NCI-H146 treated with DMSO at 0.1 percent for 48 hours (cell line): ENCODE measurements around the gene SPDYC.

Experiments used
- DNase-seq: peaks from one replicate; lab custom pipeline; 2025; ENCODE audit not compliant: unreplicated experiment; lab: John Stamatoyannopoulos, UW

Gene SPDYC

DNA sequence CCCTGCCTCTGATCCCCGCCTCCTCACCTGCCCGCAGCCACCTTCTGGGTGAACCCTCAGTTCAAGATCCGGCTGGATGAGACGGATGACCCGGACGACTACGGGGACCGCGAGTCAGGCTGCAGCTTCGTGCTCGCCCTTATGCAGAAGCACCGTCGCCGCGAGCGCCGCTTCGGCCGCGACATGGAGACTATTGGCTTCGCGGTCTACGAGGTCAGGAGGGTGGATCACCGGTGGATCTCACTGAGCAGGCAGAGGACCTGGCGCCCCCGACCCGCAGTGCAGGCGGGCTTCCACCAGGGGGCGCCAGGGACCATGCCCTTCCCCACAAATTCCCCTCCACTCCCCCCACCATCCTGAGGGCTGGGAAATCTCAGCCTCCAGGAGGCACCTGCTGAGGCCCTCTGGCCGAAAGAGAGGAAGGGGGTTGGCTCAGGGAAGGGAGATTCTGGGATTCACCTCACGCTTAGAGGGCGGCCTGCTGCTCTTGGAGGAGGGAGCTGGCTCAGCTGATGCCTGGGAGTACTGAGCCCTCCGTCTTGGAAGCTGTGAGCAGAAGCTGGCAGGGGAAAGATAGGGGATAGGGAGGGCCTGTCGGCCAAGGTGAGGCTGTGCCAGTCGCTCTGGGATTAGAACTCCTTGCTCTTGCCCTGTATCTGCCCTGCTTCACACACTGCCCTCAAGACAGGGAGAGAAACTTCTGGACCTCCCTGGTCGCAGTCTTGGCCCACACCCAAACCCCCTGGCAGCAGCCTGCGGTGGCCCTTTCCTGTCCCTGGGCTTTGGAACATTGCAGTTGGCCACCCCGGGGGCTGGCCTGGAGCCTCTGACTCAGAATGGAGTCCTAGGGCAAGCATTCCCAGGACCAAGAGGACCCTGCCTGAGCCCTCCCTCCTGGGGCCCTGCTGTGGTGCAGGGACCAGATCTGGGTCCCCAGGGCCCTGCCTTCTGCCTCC lies 34.9 kb downstream of the SPDYC start:
- DNase-seq, result no peak

DNA sequence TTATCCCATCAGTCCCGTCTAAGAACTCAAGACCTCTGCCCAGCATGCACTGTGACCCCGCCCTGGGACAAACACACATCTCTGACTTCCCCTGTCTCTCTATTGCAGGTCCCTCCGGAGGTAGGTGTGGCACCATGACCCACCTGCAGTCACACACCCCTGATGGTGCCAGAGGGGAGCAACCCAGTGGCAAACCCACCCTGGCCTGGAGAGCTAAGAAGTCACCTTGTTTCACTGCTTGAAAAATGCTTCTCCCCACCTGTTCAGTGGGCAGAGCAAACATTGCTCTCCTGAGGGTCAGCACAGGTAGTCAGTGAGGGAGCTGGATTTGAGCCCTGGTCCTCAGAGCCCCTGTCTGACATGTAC lies 35.6 kb downstream of the SPDYC start:
- no peak for DNase-seq

DNA sequence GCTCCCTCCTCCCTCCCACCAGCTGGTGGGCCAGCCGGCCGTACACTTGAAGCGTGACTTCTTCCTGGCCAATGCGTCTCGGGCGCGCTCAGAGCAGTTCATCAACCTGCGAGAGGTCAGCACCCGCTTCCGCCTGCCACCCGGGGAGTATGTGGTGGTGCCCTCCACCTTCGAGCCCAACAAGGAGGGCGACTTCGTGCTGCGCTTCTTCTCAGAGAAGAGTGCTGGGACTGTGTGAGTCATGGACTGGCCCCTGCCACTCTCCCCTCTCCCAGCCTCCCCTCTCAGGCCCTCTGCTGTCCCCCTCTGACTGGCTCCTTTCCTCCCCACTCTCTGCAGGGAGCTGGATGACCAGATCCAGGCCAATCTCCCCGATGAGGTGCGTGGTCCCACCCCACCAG lies 36.4 kb downstream of the SPDYC start:
- no peak for DNase-seq

DNA sequence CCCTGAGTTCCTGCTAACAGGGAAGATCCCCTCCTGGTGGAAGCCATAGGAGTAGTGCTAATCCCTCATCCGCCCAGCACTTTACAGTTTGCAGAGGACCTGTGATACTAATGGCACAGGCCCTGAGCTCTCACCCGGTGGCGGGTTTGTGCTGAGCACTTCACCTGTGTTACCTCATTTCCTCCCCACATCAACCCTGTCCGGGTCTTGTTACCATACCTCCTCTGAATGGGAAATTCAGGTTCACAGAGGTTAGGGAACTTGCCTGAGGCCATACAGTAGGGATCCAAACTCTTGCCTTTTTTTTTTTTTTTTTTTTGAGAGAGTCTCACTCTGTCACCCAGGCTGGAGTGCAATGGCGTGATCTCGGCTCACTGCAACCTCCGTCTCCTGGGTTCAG lies 36.9 kb downstream of the SPDYC start:
- DNase-seq, result no peak

DNA sequence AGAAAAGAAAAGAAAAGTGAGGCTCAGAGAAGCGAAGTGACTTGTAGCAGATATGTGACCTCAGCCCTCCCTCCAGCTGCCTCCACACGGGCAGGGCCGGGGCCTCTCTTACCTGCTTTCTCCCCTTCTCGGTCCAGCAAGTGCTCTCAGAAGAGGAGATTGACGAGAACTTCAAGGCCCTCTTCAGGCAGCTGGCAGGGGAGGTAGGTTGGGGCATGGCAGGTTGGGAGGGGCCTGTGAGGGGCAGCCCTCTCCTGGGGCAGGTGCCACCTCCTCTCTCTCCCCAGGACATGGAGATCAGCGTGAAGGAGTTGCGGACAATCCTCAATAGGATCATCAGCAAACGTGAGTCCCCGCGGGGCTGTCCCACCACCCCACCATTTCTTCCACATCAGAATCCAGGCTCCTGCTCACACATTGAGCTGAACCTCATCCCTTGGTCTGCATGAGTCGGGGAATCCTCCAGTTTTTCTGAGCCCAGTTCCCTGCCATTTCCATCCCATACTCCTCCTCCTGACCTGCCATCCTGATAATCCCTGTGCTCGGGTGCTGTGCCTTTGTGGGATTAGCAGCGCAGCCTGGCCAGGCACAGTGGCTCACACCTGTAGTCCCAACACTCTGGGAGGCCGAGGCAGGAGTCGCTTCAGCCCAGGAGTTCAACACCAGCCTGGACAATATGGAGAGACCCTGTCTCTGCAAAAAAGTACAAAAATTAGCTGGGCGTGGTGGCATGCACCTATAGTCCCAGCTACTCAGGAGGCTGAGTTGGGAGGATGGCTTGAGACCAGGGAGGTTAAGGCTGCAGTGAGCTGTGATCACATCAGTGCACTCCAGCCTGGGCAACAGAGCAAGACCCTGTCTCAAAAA lies 38.1 kb downstream of the SPDYC start:
- no peak for DNase-seq

DNA sequence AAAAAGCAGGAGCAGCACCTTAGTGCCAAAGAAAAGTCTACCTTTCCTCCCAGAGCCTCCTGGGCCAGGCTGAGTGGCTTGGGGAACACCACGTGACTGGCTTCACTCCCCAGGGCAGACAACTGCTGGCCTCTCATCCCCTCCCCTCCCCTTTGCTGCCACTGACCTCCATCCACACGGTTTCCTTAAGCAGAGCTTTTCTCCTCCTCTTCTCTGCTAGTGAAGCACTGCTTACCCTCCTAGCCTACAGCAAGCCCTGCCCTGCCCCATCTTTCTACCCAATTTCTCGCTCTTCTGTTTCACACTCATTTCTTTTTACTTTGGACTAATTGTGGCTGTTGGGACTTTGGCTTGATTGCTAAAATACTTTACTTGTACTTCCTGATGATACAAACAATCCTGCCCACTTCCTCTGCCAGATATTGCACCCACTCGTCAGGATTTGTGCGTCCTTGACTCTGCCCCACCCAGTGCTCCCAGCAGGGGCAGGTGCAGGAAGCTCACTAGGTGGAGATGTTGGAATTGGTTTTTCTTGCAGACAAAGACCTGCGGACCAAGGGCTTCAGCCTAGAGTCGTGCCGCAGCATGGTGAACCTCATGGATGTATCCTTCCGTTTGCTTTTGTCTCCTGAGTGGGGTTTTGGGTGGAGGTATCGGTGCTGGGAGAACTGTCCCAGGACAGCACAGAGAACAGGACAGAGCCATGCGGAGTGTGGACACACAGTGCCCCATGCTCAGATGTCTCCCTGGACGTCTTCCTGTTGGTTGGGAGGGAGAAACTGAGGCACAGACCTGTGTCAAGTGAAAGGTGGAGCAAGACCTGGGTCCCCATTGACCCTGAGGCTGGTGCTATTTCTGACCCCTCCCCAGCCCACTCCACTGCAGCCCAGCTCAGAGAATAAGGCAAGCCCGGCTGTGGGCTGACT lies 39.0 kb downstream of the SPDYC start:
- DNase-seq, result no peak

DNA sequence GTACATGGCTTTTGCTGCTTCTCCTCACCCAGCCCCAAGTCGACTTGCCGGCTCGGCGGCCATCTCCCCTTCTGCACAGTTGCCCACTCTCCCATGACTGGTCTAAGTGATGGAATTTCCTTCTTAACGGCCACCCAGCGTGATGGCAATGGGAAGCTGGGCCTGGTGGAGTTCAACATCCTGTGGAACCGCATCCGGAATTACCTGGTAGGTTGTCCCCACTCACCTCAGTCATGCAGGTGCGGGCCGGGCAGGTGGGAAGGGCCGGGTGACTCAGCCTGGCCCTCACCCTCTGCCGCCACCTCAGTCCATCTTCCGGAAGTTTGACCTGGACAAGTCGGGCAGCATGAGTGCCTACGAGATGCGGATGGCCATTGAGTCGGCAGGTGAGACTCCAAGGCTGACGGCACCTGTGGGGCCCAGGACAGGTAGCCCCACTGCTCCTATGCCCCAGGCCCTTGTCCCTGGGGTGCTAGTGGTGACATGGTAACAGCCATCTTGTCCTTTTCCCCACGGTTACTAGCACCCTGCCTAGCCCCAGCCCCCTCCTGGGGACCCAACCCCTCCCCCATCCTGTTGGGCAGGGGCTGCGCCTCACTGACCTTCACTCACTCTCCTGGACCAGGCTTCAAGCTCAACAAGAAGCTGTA lies 39.8 kb downstream of the SPDYC start:
- DNase-seq, result no peak

DNA sequence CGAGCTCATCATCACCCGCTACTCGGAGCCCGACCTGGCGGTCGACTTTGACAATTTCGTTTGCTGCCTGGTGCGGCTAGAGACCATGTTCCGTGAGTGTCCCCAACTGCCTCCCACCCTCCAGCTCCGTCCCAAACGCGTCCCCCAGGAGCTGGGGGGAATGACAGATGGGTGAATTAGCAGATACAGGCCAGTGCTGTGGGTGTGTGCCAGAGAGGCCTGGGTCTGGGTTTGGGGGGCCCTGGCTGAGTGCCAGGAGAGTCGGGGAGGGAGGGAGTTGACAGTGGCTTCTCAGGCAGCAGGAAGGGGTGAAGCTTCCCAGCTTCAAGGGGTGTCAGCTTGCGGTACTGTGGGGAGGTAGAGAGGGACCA lies 40.3 kb downstream of the SPDYC start:
- DNase-seq, result no peak

DNA sequence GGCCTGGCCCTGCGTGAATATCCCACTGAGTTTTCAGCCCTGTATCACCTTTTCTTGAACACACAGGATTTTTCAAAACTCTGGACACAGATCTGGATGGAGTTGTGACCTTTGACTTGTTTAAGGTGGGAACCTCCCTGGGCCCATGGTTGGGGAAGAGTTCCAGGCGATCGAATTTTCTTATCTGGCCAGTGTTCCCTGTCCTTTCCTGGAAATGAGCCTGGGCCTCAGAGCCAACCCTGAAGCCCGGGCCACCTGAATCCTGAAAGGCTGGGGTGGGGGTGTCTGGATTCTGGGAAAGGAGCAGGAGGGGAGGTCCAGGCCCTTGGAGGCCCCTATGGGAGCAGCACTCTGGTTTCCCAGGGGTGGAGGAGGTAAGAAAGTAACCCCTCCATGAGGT lies 40.7 kb downstream of the SPDYC start:
- DNase-seq, result no peak

DNA sequence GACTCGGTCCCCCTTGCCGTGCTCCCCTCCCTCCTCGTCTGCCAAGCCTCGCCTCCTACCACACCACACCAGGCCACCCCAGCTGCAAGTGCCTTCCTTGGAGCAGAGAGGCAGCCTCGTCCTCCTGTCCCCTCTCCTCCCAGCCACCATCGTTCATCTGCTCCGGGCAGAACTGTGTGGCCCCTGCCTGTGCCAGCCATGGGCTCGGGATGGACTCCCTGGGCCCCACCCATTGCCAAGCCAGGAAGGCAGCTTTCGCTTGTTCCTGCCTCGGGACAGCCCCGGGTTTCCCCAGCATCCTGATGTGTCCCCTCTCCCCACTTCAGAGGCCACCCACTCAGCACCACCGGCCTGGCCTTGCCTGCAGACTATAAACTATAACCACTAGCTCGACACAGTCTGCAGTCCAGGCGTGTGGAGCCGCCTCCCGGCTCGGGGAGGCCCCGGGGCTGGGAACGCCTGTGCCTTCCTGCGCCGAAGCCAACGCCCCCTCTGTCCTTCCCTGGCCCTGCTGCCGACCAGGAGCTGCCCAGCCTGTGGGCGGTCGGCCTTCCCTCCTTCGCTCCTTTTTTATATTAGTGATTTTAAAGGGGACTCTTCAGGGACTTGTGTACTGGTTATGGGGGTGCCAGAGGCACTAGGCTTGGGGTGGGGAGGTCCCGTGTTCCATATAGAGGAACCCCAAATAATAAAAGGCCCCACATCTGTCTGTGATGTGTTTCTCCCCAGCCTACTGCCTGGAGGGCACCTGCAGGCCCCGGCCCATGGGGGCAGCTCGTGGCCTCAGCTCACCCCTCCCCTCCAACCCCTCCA lies 41.5 kb downstream of the SPDYC start:
- no peak for DNase-seq

DNA sequence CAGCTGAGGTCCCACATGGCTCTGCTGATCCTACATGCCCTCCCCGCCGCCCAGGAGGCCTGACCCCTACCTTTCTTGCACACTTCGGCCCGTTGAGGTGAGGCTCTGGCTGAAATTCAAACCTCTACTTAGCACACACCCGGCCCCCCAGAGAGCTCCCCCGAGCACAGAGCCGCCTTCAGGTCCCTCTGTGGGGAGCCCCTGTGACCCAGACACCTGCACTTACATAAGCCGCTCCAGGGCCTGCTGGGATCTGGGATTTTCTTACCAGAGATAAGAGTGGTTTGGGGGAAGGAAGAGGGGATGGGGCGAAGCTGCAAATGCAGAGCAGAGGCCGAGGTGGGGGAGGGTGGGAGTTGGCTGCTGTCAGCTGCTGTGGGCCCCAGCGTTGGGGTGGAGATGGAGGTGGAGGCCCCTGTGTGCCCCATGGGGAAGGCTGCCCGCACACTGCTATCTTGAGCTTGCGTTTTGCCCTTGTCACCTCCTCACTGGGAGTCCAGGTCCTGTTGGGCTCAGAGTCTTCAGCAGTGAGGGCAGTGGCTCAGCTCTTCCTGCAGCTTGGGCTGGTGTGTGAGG lies 42.3 kb downstream of the SPDYC start:
- DNase-seq, result no peak

DNA sequence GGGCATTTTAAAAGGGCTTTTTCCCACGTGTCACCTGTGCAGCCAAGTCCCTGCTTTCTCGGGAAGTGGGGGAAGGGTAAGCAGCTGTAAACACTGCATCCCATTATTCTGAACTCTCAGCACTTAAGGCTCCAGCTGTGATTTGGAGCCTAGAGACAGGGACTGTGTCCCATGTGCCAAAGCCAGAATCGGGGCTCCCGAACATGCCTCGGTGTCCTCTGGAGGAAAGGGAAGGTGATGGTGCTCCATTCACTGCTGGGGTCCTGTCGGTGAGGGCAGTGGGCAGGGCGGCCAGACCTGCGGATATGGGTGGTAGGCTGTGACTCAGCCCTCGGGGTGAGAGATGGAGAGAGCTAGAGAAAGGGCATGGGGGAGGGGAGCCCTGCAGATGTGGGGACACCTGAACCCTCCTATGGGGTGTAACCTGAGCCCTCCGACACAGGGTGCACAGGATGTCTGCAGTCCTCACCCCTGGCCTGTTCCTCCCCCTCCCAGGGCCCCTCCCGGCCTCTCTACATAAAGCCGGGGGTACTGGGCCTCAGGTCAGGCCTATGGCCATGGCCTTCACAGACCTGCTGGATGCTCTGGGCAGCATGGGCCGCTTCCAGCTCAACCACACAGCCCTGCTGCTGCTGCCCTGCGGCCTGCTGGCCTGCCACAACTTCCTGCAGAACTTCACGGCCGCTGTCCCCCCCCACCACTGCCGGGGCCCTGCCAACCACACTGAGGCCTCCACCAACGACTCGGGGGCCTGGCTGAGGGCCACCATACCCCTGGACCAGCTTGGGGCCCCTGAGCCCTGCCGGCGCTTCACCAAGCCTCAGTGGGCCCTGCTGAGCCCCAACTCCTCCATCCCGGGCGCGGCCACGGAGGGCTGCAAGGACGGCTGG lies 43.5 kb downstream of the SPDYC start:
- DNase-seq, result no peak

DNA sequence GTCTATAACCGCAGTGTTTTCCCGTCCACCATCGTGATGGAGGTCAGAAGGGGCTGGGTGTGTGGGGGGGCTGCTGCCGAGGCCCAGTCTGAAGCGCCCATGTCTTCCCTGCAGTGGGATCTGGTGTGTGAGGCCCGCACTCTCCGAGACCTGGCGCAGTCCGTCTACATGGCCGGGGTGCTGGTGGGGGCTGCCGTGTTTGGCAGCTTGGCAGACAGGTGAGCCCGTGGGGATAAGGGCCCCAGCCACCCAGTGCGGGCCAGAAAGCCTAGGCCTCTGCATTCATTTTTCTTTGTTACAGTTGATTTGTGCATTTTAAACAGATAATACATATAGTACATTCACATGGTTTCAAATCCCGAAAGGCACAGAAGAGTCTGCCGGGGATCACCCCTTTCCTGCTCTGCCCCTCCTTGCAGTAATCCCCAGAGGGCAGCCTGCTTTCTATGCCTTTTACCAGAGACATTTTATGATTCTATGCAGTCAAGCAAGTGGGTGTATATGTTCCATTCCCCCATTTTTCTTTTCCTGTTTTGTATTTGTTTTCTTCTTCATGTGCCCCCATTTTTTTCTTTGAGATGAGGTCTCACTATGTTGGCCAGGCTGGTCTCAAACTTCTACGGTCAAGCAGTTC lies 44.3 kb downstream of the SPDYC start:
- no peak for DNase-seq

DNA sequence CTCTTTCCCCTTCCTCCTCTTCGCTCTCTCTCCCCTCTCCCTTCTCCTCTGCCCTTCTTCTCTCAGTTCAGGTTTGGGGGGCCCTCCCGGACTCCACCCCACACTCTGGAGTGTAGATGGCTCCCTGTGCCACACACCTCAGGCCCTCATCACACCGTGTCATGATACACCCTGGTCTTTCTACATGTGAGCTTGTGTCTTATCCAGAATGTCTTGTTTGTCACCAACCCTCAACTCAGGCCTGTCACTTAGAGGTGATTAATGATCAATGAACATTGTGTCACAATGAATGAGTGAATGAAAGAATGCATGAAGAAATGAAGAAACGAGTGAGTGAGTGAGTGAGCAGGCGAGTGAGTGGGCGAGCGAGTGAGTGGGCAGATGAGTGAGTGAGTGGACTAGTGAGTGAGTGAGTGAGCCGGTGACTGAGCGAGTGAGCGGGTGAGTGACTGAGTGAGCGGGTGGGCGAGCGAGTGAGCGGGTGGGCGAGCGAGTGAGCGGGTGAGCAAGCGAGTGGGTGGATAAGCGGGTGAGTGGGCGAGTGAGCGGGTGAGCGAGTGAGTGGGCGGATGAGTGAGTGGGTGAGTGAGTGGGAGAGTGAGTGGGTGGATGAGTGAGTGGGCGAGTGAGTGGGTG lies 45.5 kb downstream of the SPDYC start:
- DNase-seq, result no peak

DNA sequence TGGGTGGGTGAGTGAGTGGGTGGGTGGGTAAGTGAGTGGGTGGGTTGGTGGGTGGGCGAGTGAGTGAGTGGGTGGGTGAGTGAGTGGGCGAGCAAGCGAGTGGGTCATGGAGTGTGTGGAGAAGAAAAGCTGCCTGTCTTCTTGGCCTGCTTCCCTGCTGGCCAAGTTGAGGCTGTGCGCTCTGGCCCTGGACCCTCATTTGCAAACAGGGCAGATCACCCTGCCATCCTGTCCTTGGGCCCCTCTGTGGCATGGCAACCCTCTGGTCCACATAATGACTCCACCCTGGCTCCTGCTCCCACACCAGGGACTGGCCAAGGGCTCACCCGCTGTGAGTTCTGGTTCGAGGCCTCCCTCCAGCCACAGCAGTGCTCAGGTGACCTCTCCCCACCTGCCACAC lies 46.8 kb downstream of the SPDYC start:
- no peak for DNase-seq

DNA sequence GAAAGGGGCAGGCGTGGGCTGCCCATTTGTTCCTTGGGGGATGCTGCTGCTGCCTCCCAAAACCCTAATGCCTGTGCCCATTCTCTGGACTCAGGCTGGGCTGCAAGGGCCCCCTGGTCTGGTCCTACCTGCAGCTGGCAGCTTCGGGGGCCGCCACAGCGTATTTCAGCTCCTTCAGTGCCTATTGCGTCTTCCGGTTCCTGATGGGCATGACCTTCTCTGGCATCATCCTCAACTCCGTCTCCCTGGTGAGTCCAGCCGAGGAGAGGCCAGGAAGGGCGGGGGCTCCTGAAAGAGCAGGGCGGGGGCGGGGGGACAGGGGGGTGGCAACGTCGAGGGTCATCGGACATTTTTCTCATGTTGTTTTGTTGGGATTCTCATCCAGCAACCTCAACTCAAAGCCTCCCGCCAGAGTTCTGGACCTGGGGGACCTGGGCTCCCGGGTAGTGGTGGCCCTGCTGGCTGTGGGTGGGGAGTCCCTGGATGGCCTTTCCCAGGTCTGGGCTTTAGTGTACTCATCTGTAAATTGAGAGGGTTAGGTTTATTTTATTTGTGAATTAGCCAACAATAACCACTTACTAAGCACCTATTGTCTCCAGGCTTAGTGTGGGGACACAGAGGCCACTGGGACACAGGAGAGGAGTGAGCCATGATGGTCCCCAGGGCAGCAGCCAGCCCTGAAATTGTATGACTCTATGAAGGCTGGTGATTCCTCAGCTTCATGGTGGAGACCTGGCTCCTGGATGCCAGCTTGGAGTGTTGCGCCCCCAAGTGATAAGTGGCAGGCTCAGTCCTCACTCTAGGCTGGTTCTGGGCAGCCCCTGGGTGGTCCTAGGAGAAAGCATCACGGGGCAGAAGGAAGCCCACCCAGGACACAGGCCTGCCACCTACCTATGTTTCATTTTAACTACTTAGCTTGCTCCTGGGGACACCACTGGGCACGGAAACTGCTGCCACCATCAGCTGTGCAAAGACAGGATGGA lies 47.7 kb downstream of the SPDYC start:
- no peak for DNase-seq
